GM21515 (cell line): ENCODE measurements around the gene QPCT.
A peak's percentile ranks its signal among the peaks of the same experiment; 100 is the strongest.
"Not testable (repeated sequence)": the region's sequence is repeated elsewhere in the genome, so short reads cannot be mapped to it uniquely, and the experiment has no call there.

Experiments
- ATAC-seq: cut with Tn5 transposase; IDR thresholded peaks from one replicate; pipeline ENCODE4 v1.9.1; 2021; ENCODE audit not compliant: unreplicated experiment

Gene QPCT

GRCh38 chr2:37389989-37390765 lies 45.7 kb downstream of the QPCT start:
- ATAC-seq: peak; percentile 93

- no peak for ATAC-seq
Observed at GRCh38 chr2:37390777-37391176, 46.3 kb downstream of the QPCT start.

GRCh38 chr2:37391711-37392110 lies 47.3 kb downstream of the QPCT start:
- no peak for ATAC-seq

- no peak for ATAC-seq
Observed at GRCh38 chr2:37392428-37392827, 48.0 kb downstream of the QPCT start.

DNA sequence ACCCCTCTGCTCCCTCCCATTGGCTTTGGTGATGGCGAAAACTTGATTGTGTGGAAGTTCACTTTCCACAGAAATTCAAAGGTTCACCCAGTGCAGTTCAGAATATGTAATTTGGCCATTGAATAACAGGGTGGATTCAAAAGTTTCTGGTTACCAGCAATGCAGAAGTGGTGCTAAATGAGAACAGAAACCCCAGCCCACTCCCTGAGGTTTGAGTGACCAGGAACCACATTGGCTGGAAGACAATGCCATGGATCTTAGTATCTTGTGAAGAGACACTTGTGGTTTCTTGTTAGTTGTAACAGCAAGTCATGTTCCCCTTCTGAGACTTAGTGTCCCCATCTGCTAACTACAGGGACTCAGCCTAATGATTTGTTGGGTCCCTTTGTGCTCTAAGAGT lies 49.8 kb downstream of the QPCT start:
- ATAC-seq: no peak

DNA sequence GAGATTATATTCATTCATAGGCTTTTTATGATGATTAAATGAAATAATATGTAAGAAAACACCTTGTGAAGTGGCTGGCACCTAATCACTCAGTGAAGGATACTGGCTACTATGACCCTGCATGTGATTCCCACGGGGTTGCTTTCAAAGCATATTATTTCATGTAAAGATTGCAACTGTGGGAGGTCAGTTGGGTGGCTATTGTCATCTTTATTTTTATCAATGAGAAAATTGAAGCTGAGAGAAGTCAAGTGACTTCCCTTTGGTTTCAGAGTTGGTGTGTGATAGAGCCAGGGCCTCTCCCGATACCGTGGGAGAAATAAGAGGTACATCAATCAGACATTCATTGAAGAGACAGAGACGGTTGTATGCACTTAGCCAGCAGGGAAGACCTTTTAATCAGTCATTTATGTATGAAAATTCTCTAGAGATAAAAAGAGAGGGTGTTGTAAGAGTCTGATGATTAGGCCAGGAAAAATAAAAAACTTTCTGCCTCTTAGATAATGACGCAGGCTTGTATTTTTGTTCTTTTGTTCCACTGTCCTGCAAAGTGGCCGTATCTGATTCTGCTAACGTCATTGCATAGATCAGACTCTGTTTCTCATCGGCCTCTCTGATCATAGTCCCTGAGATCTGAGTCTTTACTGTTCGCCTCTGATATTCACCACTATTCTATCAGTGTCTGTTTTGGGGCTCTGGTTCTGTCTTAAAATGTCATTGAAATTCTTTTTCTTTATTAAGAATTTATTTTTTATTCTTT lies 50.5 kb downstream of the QPCT start:
- ATAC-seq: no peak

GRCh38 chr2:37396890-37397565 lies 52.6 kb downstream of the QPCT start:
- no peak for ATAC-seq

- no peak for ATAC-seq
Observed at GRCh38 chr2:37398990-37399389, 54.6 kb downstream of the QPCT start.

DNA sequence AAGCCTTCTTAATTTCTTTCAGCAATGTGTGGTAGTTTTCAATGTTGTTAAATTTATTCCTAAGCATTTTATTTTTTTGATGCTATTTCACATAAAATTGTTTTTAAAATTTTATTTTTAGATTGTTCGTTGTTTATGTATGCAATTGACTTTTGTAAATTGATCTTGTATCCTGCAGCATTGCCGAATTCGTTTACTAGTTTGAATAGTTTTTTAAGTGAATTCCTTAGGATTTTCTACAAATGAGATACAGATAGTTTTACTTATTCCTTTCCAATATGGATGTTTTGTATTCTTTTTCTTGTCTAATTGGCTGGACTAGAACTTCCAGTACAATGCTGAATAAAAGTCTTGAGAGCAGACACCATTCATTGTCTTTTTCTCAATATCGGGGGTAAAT lies 55.6 kb downstream of the QPCT start:
- no peak for ATAC-seq

GRCh38 chr2:37402636-37403035 lies 58.2 kb downstream of the QPCT start:
- ATAC-seq: no peak

GRCh38 chr2:37405781-37406180 lies 61.4 kb downstream of the QPCT start:
- no peak for ATAC-seq

GRCh38 chr2:37412231-37412630 lies 67.8 kb downstream of the QPCT start:
- no peak for ATAC-seq

GRCh38 chr2:37413911-37414469 lies 69.6 kb downstream of the QPCT start:
- not testable (repeated sequence) for ATAC-seq

- no peak for ATAC-seq
Observed at GRCh38 chr2:37414470-37414949, 70.1 kb downstream of the QPCT start.

- ATAC-seq: no peak
Observed at GRCh38 chr2:37415128-37415820, 70.8 kb downstream of the QPCT start.

DNA sequence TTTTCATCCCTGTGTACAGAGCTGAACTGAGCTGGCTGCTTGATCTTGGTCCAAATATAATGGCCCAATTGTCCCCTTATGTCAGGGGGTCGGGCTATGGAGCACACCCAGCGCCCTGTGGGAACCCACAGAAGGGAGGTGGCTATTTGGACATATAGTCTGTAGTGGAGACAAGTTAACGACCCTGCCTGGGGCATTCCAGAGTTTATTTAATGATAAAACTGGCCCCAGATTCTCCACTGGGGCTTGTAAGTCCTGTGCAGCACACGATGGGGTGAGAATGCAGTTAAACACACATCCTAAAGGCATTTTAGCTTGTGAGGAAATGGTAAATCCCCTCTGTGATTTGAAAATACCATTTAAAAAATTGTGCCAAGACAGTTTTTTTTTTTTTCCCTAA lies 72.9 kb downstream of the QPCT start:
- no peak for ATAC-seq

GRCh38 chr2:37418956-37419355 lies 74.5 kb downstream of the QPCT start:
- ATAC-seq: no peak

GRCh38 chr2:37421686-37422085 lies 77.3 kb downstream of the QPCT start:
- no peak for ATAC-seq

- no peak for ATAC-seq
Observed at GRCh38 chr2:37422816-37423215, 78.4 kb downstream of the QPCT start.
